DLD1 (cell line): ENCODE results near the gene GPR157.
"Not testable (repeated sequence)": the region's sequence is repeated elsewhere in the genome, so short reads cannot be mapped to it uniquely, and the experiment has no call there.

Experiments used
- in situ Hi-C: cut with HindIII; loops from 2 replicates; pipeline ENCODE4 v1.10.0; 2017; ENCODE audit warnings: low sequenced_read_pairs

Gene GPR157

GRCh38 chr1:9120312-9120958, 8.5 kb downstream of the GPR157 start:
- in situ Hi-C loops, result no loop called here

GRCh38 chr1:9119745-9120144, 9.2 kb downstream of the GPR157 start:
- in situ Hi-C loops, result no loop called here

GRCh38 chr1:9118186-9118585, 10.7 kb downstream of the GPR157 start:
- in situ Hi-C loops, result no loop called here

- in situ Hi-C loops, result no loop called here
Measured at GRCh38 chr1:9115351-9116205, 13.3 kb downstream of the GPR157 start.

GRCh38 chr1:9112961-9113880, 15.7 kb downstream of the GPR157 start:
- in situ Hi-C loops, result no loop called here

GRCh38 chr1:9111957-9112356, 16.9 kb downstream of the GPR157 start:
- in situ Hi-C loops, result no loop called here

- in situ Hi-C loops, result no loop called here
Measured at GRCh38 chr1:9111357-9111691, 17.6 kb downstream of the GPR157 start.

GRCh38 chr1:9110669-9111356, 18.1 kb downstream of the GPR157 start:
- in situ Hi-C loops, result no loop called here

GRCh38 chr1:9108056-9108665, 20.7 kb downstream of the GPR157 start:
- in situ Hi-C loops, result no loop called here

- in situ Hi-C loops, result no loop called here
Measured at GRCh38 chr1:9107136-9107535, 21.8 kb downstream of the GPR157 start.

- in situ Hi-C loops, result no loop called here
Measured at GRCh38 chr1:9106286-9106685, 22.6 kb downstream of the GPR157 start.

- in situ Hi-C loops, result no loop called here
Measured at GRCh38 chr1:9105336-9105867, 23.5 kb downstream of the GPR157 start.

- in situ Hi-C loops, result no loop called here
Measured at GRCh38 chr1:9101510-9102146, 27.3 kb downstream of the GPR157 start.

- in situ Hi-C loops, result no loop called here
Measured at GRCh38 chr1:9100471-9101043, 28.3 kb downstream of the GPR157 start.

- in situ Hi-C loops, result no loop called here
Measured at GRCh38 chr1:9099555-9099954, 29.3 kb downstream of the GPR157 start.

GRCh38 chr1:9097947-9098705, 30.8 kb downstream of the GPR157 start:
- in situ Hi-C loops, result no loop called here

- in situ Hi-C loops, result no loop called here
Measured at GRCh38 chr1:9095818-9096217, 33.1 kb downstream of the GPR157 start.

GRCh38 chr1:9093996-9094595, 34.8 kb downstream of the GPR157 start:
- in situ Hi-C loops, result not testable (repeated sequence)
